NCI-H446 (cell line): ENCODE results near the gene MED22.

Experiments
- DNase-seq, 2 experiments: peaks; one replicate each; lab custom pipeline; 2025; lab: John Stamatoyannopoulos, UW

MED22 gene

GRCh38 chr9:133355881-133356357, 8.0 kb upstream of the MED22 start:
- DNase-seq = no peak

- no peak for DNase-seq
Measured at GRCh38 chr9:133354766-133355165, 6.8 kb upstream of the MED22 start.

- no peak for DNase-seq
Measured at GRCh38 chr9:133353548-133353947, 5.6 kb upstream of the MED22 start.

- DNase-seq = no peak
Measured at GRCh38 chr9:133352635-133353340, 4.9 kb upstream of the MED22 start.

GRCh38 chr9:133351908-133352634, 4.1 kb upstream of the MED22 start:
- no peak for DNase-seq

GRCh38 chr9:133351526-133351907, 3.6 kb upstream of the MED22 start:
- no peak for DNase-seq

GRCh38 chr9:133349965-133350616, 2.2 kb upstream of the MED22 start:
- no peak for DNase-seq

GRCh38 chr9:133348718-133349573, 1.0 kb upstream of the MED22 start:
- DNase-seq = no peak

GRCh38 chr9:133347515-133347984, 381 bp downstream of the MED22 start:
- no peak for DNase-seq

GRCh38 chr9:133346021-133346785, 1.7 kb downstream of the MED22 start:
- no peak for DNase-seq

- DNase-seq = no peak
Measured at GRCh38 chr9:133345596-133345995, 2.3 kb downstream of the MED22 start.

- DNase-seq = no peak
Measured at GRCh38 chr9:133344979-133345378, 3.0 kb downstream of the MED22 start.

- no peak for DNase-seq
Measured at GRCh38 chr9:133344071-133344470, 3.9 kb downstream of the MED22 start.

GRCh38 chr9:133342570-133342969, 5.4 kb downstream of the MED22 start:
- DNase-seq = no peak

- DNase-seq = no peak
Measured at GRCh38 chr9:133342069-133342406, 5.9 kb downstream of the MED22 start.

GRCh38 chr9:133341369-133342068, 6.4 kb downstream of the MED22 start:
- no peak for DNase-seq

- no peak for DNase-seq
Measured at GRCh38 chr9:133340916-133341315, 7.0 kb downstream of the MED22 start.

- no peak for DNase-seq
Measured at GRCh38 chr9:133340256-133340655, 7.7 kb downstream of the MED22 start.

- no peak for DNase-seq
Measured at GRCh38 chr9:133339641-133340040, 8.3 kb downstream of the MED22 start.

GRCh38 chr9:133335924-133336811, 11.8 kb downstream of the MED22 start, which contains the start of gene SURF6:
TSS of gene SURF6 (minus strand) at chr9:133336188. CDS start at chr9:133336132, 56 bp downstream.
- DNase-seq = peak; percentile 58 to 86
